ENCODE results near the gene HES5. TPM values are rescaled to one million over a fixed set of nuclear protein-coding genes. Genes with fewer than 3 reads are reported as not detected.
A peak's percentile ranks its signal among the peaks of the same experiment; 100 is the strongest.

The HES5 gene
- total RNA-seq, 6 donors from 2014 or later: 0.31 to 1.6 (median 0.92) TPM; not detected in 2

GRCh38 chr1:2541619-2542245 is 11.7 kb upstream of the HES5 start:
- H3K27me3 ChIP-seq: peaks cover 0 to 8% (median 4%) of the 10 kb centered on the region in 4 donors
- DNase-seq: peak in 1 of 2 donors; percentile 74
- H3K4me3 ChIP-seq: no peak overlapping the region
- H3K36me3 ChIP-seq: no peaks in the 10 kb centered on the region
- no peak for TF ChIP-seq CTCF (IDR thresholded peaks at IDR 0.05)
- TF ChIP-seq EP300 (IDR thresholded peaks at IDR 0.05): no peak
- TF ChIP-seq POLR2AphosphoS5 (IDR thresholded peaks at IDR 0.05): no peak
- no peak for TF ChIP-seq POLR2A (IDR thresholded peaks at IDR 0.05)
- no peaks in the 10 kb centered on the region for H3K9me3 ChIP-seq
- H3K4me1 ChIP-seq: peaks cover 34 to 52% (median 48%) of the 10 kb centered on the region in 4 donors
- WGBS, 2 donors: 29 to 74% methylated on average over 9 to 25 of the region's 25 CpGs
- no peak overlapping the region for H3K27ac ChIP-seq
- no peak for ATAC-seq (ENCODE audit: low FRiP score in 2 of 2)

GRCh38 chr1:2540816-2541492 is 10.9 kb upstream of the HES5 start:
- Histone ChIP-seq H3K4me1 (peaks cover 31 to 44% (median 40%) of the 10 kb centered on the region in 4 donors), H3K27ac (no peak overlapping the region), H3K36me3 (no peaks in the 10 kb centered on the region), H3K9me3 (no peaks in the 10 kb centered on the region), H3K27me3 (peaks cover 0 to 8% (median 4%) of the 10 kb centered on the region in 4 donors), H3K4me3 (no peak overlapping the region)
- DNase-seq: peak in 1 of 2 donors; percentile 82
- 18 to 36% methylated on average over 11 to 33 of the region's 39 CpGs for WGBS, 2 donors
- TF ChIP-seq EP300 (IDR thresholded peaks at IDR 0.05): no peak
- no peak for TF ChIP-seq POLR2A (IDR thresholded peaks at IDR 0.05)
- TF ChIP-seq POLR2AphosphoS5 (IDR thresholded peaks at IDR 0.05): no peak
- no peak for TF ChIP-seq CTCF (IDR thresholded peaks at IDR 0.05)
- no peak for ATAC-seq (ENCODE audit: low FRiP score in 2 of 2)

GRCh38 chr1:2539312-2539907 is 9.3 kb upstream of the HES5 start:
- Histone ChIP-seq H3K4me1 (peaks cover 16 to 40% (median 36%) of the 10 kb centered on the region in 4 donors), H3K27me3 (peaks cover 0 to 8% (median 4%) of the 10 kb centered on the region in 4 donors), H3K27ac (no peak overlapping the region), H3K4me3 (no peak overlapping the region), H3K36me3 (no peaks in the 10 kb centered on the region), H3K9me3 (no peaks in the 10 kb centered on the region)
- WGBS, 2 donors: 74 to 77% methylated on average over 4 to 12 of the region's 12 CpGs
- TF ChIP-seq POLR2AphosphoS5 (IDR thresholded peaks at IDR 0.05) (no peak), EP300 (IDR thresholded peaks at IDR 0.05) (no peak), CTCF (IDR thresholded peaks at IDR 0.05) (peak in 4 of 6 experiments; percentile 26 to 38 (median 34))
- DNase-seq (peak in 1 of 2 donors; percentile 54), ATAC-seq (ENCODE audit: low FRiP score in 2 of 2) (no peak)

GRCh38 chr1:2538872-2539271 is 8.8 kb upstream of the HES5 start:
- peaks cover 11 to 37% (median 33%) of the 10 kb centered on the region in 4 donors for H3K4me1 ChIP-seq
- ATAC-seq (ENCODE audit: low FRiP score in 2 of 2): no peak
- 96 to 100% methylated on average over 3 to 8 of the region's 8 CpGs for WGBS, 2 donors
- H3K36me3 ChIP-seq: no peaks in the 10 kb centered on the region
- peak in 1 of 2 donors; percentile 25 for DNase-seq
- H3K9me3 ChIP-seq: no peaks in the 10 kb centered on the region
- TF ChIP-seq POLR2AphosphoS5 (IDR thresholded peaks at IDR 0.05) (no peak), EP300 (IDR thresholded peaks at IDR 0.05) (no peak), CTCF (IDR thresholded peaks at IDR 0.05) (no peak), POLR2A (IDR thresholded peaks at IDR 0.05) (no peak)
- H3K4me3 ChIP-seq: no peak overlapping the region
- H3K27ac ChIP-seq: no peak overlapping the region
- H3K27me3 ChIP-seq: peaks cover 0 to 8% (median 4%) of the 10 kb centered on the region in 4 donors

Measured in upper lobe of left lung (tissue), 6 donors.